Choroid plexus epithelial cell (primary cell): Measurements from ENCODE around the gene DLG1.
"Not testable (repeated sequence)": the region's sequence is repeated elsewhere in the genome, so short reads cannot be mapped to it uniquely, and the experiment has no call there.

Experiments used
- DNase-seq: peaks from one replicate; pipeline ENCODE4 v3.0.0-alpha.2; 2010; ENCODE audit warnings: low read depth
- H3K4me3 ChIP-seq: 2 replicates; pipeline ENCODE4 v1.5.1; 2011; ENCODE audit warnings: low read depth, mild to moderate bottlenecking, control low read depth, low read length, moderate library complexity
- CTCF ChIP-seq: conservative IDR thresholded peaks from 2 replicates; pipeline ENCODE4 v1.5.1; 2011; ENCODE audit warnings: low read depth, mild to moderate bottlenecking, control low read depth, inconsistent platforms, low read length, moderate library complexity

DLG1 gene

GRCh38 chr3:197280156-197280555 lies 18.3 kb downstream of the DLG1 start:
- no peak for TF ChIP-seq CTCF
- DNase-seq = no peak
- H3K4me3 ChIP-seq = no peak overlapping the region

- H3K4me3 ChIP-seq = no peak overlapping the region
- DNase-seq = no peak
- TF ChIP-seq CTCF = no peak
Observed at GRCh38 chr3:197278933-197279332, 19.5 kb downstream of the DLG1 start.

GRCh38 chr3:197276808-197277207 lies 21.6 kb downstream of the DLG1 start:
- TF ChIP-seq CTCF = peak; percentile 54
- DNase-seq, H3K4me3 ChIP-seq: not testable (repeated sequence)

GRCh38 chr3:197270558-197271317 lies 27.7 kb downstream of the DLG1 start:
- DNase-seq = peak; percentile 68
- H3K4me3 ChIP-seq = no peak overlapping the region
- no peak for TF ChIP-seq CTCF

- DNase-seq = no peak
- no peak for TF ChIP-seq CTCF
- H3K4me3 ChIP-seq = no peak overlapping the region
Observed at GRCh38 chr3:197269024-197269423, 29.4 kb downstream of the DLG1 start.

GRCh38 chr3:197268294-197268693 lies 30.1 kb downstream of the DLG1 start:
- H3K4me3 ChIP-seq = no peak overlapping the region
- no peak for TF ChIP-seq CTCF
- no peak for DNase-seq

GRCh38 chr3:197266331-197266730 lies 32.1 kb downstream of the DLG1 start:
- no peak overlapping the region for H3K4me3 ChIP-seq
- TF ChIP-seq CTCF = no peak
- DNase-seq = no peak
